ENCODE measurements around the gene RRP12.

RRP12 gene, protein sequence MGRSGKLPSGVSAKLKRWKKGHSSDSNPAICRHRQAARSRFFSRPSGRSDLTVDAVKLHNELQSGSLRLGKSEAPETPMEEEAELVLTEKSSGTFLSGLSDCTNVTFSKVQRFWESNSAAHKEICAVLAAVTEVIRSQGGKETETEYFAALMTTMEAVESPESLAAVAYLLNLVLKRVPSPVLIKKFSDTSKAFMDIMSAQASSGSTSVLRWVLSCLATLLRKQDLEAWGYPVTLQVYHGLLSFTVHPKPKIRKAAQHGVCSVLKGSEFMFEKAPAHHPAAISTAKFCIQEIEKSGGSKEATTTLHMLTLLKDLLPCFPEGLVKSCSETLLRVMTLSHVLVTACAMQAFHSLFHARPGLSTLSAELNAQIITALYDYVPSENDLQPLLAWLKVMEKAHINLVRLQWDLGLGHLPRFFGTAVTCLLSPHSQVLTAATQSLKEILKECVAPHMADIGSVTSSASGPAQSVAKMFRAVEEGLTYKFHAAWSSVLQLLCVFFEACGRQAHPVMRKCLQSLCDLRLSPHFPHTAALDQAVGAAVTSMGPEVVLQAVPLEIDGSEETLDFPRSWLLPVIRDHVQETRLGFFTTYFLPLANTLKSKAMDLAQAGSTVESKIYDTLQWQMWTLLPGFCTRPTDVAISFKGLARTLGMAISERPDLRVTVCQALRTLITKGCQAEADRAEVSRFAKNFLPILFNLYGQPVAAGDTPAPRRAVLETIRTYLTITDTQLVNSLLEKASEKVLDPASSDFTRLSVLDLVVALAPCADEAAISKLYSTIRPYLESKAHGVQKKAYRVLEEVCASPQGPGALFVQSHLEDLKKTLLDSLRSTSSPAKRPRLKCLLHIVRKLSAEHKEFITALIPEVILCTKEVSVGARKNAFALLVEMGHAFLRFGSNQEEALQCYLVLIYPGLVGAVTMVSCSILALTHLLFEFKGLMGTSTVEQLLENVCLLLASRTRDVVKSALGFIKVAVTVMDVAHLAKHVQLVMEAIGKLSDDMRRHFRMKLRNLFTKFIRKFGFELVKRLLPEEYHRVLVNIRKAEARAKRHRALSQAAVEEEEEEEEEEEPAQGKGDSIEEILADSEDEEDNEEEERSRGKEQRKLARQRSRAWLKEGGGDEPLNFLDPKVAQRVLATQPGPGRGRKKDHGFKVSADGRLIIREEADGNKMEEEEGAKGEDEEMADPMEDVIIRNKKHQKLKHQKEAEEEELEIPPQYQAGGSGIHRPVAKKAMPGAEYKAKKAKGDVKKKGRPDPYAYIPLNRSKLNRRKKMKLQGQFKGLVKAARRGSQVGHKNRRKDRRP (N-terminal part only)

DNA sequence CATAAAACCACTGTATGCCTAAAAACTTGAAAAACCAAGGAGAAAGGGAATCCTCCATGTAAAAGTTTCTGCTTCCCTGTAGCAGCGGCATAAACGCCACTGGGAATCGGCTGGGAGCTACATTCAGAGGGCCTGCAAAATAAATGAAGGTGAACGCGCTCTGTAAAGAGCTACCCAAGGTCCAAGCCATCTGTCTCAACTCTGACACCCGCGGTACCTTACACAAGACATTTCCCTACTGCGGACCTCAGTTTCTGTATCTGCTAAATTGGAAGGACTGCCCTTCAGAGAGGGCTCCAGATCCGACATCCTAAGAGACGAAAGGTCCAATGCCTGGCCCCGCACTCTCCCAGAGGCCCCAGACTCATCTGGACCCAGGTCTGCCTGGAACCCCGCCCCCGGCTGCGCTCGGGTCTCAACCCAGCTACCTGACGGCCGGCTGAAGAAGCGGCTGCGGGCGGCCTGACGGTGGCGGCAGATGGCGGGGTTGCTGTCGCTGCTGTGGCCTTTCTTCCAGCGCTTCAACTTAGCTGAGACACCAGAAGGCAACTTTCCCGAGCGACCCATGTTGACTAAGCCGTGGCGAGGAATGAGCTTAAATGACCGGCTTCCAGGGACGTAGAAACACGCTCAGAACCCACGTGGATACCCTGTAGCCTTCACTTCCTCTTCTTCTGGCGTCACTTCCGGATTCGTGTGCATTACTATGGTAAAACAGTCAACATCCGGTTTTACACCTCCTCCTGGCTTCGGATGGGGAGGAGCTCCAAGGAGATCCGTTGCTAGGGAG is at the start of gene RRP12:
Gene RRP12, minus strand, starts transcription at position 676 of the 790 bp plus-strand sequence. Its CDS starts 109 bp downstream, at position 567.
- TF ChIP-seq, protein P1, sequence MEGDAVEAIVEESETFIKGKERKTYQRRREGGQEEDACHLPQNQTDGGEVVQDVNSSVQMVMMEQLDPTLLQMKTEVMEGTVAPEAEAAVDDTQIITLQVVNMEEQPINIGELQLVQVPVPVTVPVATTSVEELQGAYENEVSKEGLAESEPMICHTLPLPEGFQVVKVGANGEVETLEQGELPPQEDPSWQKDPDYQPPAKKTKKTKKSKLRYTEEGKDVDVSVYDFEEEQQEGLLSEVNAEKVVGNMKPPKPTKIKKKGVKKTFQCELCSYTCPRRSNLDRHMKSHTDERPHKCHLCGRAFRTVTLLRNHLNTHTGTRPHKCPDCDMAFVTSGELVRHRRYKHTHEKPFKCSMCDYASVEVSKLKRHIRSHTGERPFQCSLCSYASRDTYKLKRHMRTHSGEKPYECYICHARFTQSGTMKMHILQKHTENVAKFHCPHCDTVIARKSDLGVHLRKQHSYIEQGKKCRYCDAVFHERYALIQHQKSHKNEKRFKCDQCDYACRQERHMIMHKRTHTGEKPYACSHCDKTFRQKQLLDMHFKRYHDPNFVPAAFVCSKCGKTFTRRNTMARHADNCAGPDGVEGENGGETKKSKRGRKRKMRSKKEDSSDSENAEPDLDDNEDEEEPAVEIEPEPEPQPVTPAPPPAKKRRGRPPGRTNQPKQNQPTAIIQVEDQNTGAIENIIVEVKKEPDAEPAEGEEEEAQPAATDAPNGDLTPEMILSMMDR (IDR thresholded peaks at IDR 0.05) = no peak

DNA sequence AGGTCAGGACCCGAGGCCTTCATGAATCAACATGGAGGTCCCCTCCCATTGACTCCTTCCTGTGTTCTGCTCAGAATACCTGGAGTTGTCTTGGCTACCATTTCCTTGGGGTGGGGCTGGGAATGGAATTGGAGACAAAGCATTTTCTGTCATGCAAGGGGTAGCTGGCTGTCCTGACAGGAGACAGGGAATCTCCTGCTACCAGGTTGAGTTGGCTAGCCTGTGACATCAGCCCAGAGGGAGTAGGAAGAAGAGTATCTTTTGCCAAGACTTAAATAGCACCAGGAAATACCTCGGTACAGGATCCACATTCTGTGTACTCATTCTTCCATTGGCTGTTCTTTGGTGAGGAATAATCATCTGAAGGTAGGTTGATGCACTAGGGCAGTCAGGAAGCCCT is 49.7 kb upstream of the RRP12 start:
- TF ChIP-seq, protein P1 (IDR thresholded peaks at IDR 0.05) = no peak

DNA sequence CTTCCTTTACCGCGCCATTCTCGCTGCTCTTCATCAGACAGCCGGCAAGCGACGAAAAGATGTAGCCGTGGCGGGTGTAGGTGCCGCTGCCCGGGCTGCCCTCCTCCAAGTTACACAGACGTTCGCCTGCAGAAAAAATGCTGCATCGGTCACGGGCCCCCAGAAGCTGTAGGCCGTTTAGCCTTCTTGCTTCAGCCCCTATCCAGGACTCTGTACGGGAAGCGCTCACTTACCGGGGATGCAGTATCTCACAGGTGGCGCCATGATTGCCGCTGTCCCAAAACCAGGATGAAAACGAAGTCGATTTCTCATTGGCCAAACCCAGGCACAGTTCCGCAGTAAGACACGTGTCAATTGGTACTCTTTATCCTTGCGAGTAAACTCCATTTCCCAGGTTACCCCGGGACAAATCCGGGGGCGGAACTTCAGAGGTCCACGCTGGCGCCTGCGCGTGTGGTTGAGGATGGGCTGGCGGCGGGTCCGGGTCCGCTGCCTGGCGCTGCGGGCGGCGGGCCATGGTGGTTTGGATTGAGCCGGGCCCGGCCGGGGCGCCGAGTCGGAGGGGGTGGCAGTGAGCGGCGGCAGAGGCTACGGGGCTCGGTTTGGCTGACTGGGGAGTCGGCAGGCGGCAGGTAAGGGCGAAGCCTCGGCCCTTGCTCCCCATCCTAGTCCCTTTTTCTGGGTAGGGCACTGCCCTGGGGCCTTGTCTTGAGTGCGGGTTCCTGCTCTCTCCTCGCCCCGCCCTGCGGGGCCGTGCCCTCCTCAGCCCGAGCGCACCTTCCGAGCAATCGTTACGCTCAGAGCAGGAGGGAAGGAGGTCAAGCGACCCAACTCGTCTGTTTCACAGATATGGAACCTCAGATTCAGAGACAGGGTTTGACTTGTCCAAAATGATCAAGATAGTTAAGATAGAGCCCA is 44.8 kb upstream of the RRP12 start, which contains the start of the genes EXOSC1 and ZDHHC16:
Gene EXOSC1, minus strand, starts transcription at position 285 of the 918 bp plus-strand sequence. Its CDS starts 21 bp downstream, at position 264.
Gene ZDHHC16, plus strand, starts transcription at position 454 of the 918 bp plus-strand sequence. CDS start 5,501 bp downstream, outside the sequence.
- TF ChIP-seq, protein P1 (IDR thresholded peaks at IDR 0.05) = no peak

DNA sequence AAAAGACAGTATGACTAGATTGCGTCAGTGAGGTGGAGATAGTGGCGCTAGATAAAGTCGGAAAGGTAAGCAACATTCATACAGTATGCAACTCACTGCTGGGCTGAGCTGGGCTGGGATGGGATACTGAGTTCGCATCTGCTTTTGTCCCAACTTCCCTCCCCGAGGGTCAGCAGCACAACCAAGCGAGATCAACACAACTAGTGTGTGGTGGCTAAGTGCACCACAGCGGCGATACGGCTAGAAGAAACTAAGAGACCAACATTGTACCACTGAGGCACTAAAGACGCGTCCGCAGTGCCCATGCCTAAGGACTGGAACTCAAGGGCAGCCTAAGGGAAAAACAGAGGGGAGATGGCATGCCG is 44.2 kb upstream of the RRP12 start:
- TF ChIP-seq, protein P1 (IDR thresholded peaks at IDR 0.05) = no peak

DNA sequence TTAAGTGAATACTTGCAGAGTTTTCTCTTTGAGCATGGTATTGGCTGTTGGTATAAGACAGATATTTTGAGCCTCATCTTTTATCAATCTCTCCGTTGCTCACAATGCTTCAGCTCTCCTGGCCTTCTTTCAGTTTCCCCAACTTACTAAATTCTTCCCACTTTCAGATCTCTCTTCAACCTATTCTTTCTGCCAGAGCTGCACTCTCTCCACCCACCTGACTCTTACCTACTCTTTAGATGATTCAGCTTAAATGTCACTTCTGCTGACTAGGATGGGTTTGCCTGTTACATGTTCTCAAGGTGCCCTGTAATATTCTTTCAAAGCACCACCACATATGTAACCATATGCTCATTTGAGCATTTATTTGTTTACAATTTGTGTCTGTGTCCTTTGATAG is 43.1 kb upstream of the RRP12 start:
- TF ChIP-seq, protein P1 (IDR thresholded peaks at IDR 0.05) = no peak

GRCh38 chr10:97442277-97442676 is 41.1 kb upstream of the RRP12 start:
- TF ChIP-seq, protein P1 (IDR thresholded peaks at IDR 0.05) = no peak

Measured in LNCAP (cell line).